GM12878 (cell line): ENCODE measurements around the gene PANX2. TPM values are rescaled to one million over a fixed set of nuclear protein-coding genes. Genes with fewer than 3 reads are reported as not detected.
A peak's percentile ranks its signal among the peaks of the same experiment; 100 is the strongest.

Experiments used
- ATAC-seq: fragments of 200-7000 bp; cut with Tn5 transposase; 3 replicates; pipeline ENCODE4 v1.9.1; 2020; ENCODE audit warnings: mild to moderate bottlenecking, moderate library complexity
- BruUV-seq: library from RNA; stranded (reverse); fragments of 400-500 nt; replicated peaks from 2 replicates; lab custom pipeline; 2021; lab: Mats Ljungman, UMichigan
- CTCF ChIA-PET: fragments of 300-600 bp; sonication (Branson Sonifier 250); formaldehyde crosslinking; extraction: SDS; loops from one replicate; lab custom pipeline; 2021; ENCODE audit warnings: inconsistent platforms; lab: Yijun Ruan, JAX
- POLR2A ChIA-PET: fragments of 350-600 bp; formaldehyde crosslinking; extraction: SDS; loops from one replicate; lab custom pipeline; 2021; ENCODE audit warnings: inconsistent platforms; lab: Charles Lee
- RAD21 ChIA-PET: fragments of 300-600 bp; sonication (Branson Sonifier 250); formaldehyde crosslinking; loops from one replicate; lab custom pipeline; 2023; ENCODE audit warnings: antibody characterized with exemption; ENCODE audit not compliant: unreplicated experiment; lab: Charles Lee
- SMC1A ChIA-PET: fragments of 300-600 bp; sonication (Branson Sonifier 250); formaldehyde crosslinking; loops from one replicate; lab custom pipeline; 2023; ENCODE audit not compliant: unreplicated experiment, uncharacterized antibody; lab: Charles Lee
- DNase-seq: peaks from one replicate; pipeline ENCODE4 v3.0.0-alpha.2; 2011; ENCODE audit warnings: low read depth, low spot score
- FAIRE-seq: peaks from 3 replicates; lab custom pipeline; 2011; peaks lifted over from hg19 to GRCh38; lab: Jason Lieb, UNC
- H2AFZ ChIP-seq: 2 replicates; pipeline ENCODE4 v1.6.0; 2011; ENCODE audit warnings: low read depth, low read length, control low read depth; ENCODE audit not compliant: control insufficient read depth
- H3K27ac ChIP-seq: 2 replicates; pipeline ENCODE4 v1.5.1; 2011; ENCODE audit warnings: control low read depth; ENCODE audit not compliant: control insufficient read depth, insufficient read depth
- H3K27me3 ChIP-seq, 2 experiments: replicated peaks in 1 of 2; 2 replicates each; pipeline versions ENCODE4 v1.6.0 to v1.6.1; 2011; ENCODE audit warnings: low read length in 1 of 2; ENCODE audit not compliant: control insufficient read depth in 2 of 2, insufficient read depth in 2 of 2
- H3K36me3 ChIP-seq, 2 experiments: 2 replicates each; pipeline ENCODE4 v1.5.1; 2011; ENCODE audit warnings: low read length in 1 of 2; ENCODE audit not compliant: control insufficient read depth in 2 of 2, insufficient read depth in 2 of 2
- H3K4me1 ChIP-seq: 2 replicates; pipeline ENCODE4 v1.6.1; 2011; ENCODE audit warnings: mild to moderate bottlenecking, low read length, moderate library complexity, mixed read lengths; ENCODE audit not compliant: control insufficient read depth, insufficient read depth
- H3K4me2 ChIP-seq: 2 replicates; pipeline ENCODE4 v1.6.0; 2011; ENCODE audit warnings: control low read depth; ENCODE audit not compliant: control insufficient read depth, insufficient read depth
- H3K4me3 ChIP-seq: fragments of 200-600 bp; sonication (generic); 2 replicates; pipeline ENCODE4 v1.5.1; 2016
- H3K79me2 ChIP-seq: 2 replicates; pipeline ENCODE4 v1.6.0; 2011; ENCODE audit warnings: low read length; ENCODE audit not compliant: control insufficient read depth, insufficient read depth
- H3K9ac ChIP-seq: 2 replicates; pipeline ENCODE4 v1.8.0; 2011; ENCODE audit warnings: low read length, control low read depth, mixed read lengths; ENCODE audit not compliant: control insufficient read depth, insufficient read depth
- H3K9me3 ChIP-seq: replicated peaks from 3 replicates; pipeline ENCODE4 v1.5.1; 2011; ENCODE audit warnings: mild to moderate bottlenecking, low read length; ENCODE audit not compliant: control insufficient read depth, insufficient read depth
- H4K20me1 ChIP-seq: 2 replicates; pipeline ENCODE4 v1.6.0; 2011; ENCODE audit not compliant: control insufficient read depth, insufficient read depth
- BCL3 ChIP-seq: IDR thresholded peaks from 2 replicates; pipeline ENCODE4 v1.6.1; 2011; ENCODE audit warnings: borderline replicate concordance, low read depth, mild to moderate bottlenecking, moderate library complexity, low read length; ENCODE audit not compliant: insufficient read depth, poor library complexity, severe bottlenecking
- CBX3 ChIP-seq: fragments of 200-600 bp; sonication (generic); IDR thresholded peaks from 2 replicates; pipeline ENCODE4 v1.6.1; 2016; ENCODE audit warnings: low read depth, borderline replicate concordance
- ELK1 ChIP-seq: IDR thresholded peaks from 2 replicates; pipeline ENCODE4 v1.6.1; 2012; ENCODE audit warnings: low read depth, low read length, improper control_type of control experiment
- GABPA ChIP-seq: IDR thresholded peaks from 2 replicates; pipeline ENCODE4 v1.6.1; 2014; ENCODE audit warnings: antibody characterized with exemption, low read depth, mild to moderate bottlenecking, inconsistent platforms
- MAX ChIP-seq: IDR thresholded peaks from 2 replicates; pipeline ENCODE4 v1.6.1; 2012; ENCODE audit warnings: low read depth, low read length, improper control_type of control experiment
- MEF2A ChIP-seq: IDR thresholded peaks from 2 replicates; pipeline ENCODE4 v1.6.1; 2011; ENCODE audit warnings: low read depth, mild to moderate bottlenecking, low read length, moderate library complexity; ENCODE audit not compliant: insufficient read depth
- POLR2A ChIP-seq: IDR thresholded peaks from 2 replicates; pipeline ENCODE4 v1.6.1; 2011; ENCODE audit warnings: low read depth, mild to moderate bottlenecking, low read length
- SKIL ChIP-seq: fragments of 450-650 bp; IDR thresholded peaks from 2 replicates; pipeline ENCODE4 v1.6.1; 2017; ENCODE audit warnings: mild to moderate bottlenecking, low read depth, inconsistent platforms; ENCODE audit not compliant: poor library complexity, severe bottlenecking
- SMARCA5 ChIP-seq: fragments of 450-650 bp; IDR thresholded peaks from 2 replicates; pipeline ENCODE4 v1.6.1; 2017; ENCODE audit warnings: mild to moderate bottlenecking
- STAT1 ChIP-seq: fragments of 450-650 bp; conservative IDR thresholded peaks from 2 replicates; pipeline ENCODE4 v1.6.1; 2014; ENCODE audit warnings: antibody characterized with exemption, mild to moderate bottlenecking
- TARDBP ChIP-seq: IDR thresholded peaks from 2 replicates; pipeline ENCODE4 v1.6.1; 2016; ENCODE audit warnings: borderline replicate concordance
- WGBS: methylation state at CpG from one replicate; pipeline ENCODE4 v1.1.6; 2016; ENCODE audit warnings: low lambda C conversion rate; ENCODE audit not compliant: insufficient replicate concordance, insufficient coverage; ENCODE audit errors: missing lambda C conversion rate; 5-methylcytosine and 5-hydroxymethylcytosine counted together
- in situ Hi-C: fragments of 300-500 bp; cut with MboI; formaldehyde crosslinking; loops from 9 replicates; pipeline ENCODE4 v1.14.3; 2018; ENCODE audit warnings: mixed read lengths
- intact Hi-C: fragments of 100-400 bp; cut with micrococcal nuclease; formaldehyde crosslinking; loops from one replicate; pipeline ENCODE4 v1.14.2; 2022; ENCODE audit not compliant: unreplicated experiment
- polyA plus RNA-seq, 11 experiments: library from polyadenylated mRNA; depleted of rRNA in 4 of 11; unstranded in 6 of 11; stranded (reverse) in 5 of 11; fragments of >200 nt; fragmentation: Nextera tagmentation in 4 of 11; fragmentation: Illumina TruSeq in 1 of 11; extraction: Ambion mirVana in 4 of 11; extraction: Trizol in 1 of 11; gene quantifications; 1 replicate in 1 of 11; 2 replicates in 10 of 11; pipeline versions ENCODE4 v1.2.1 to v1.2.3, GENCODE V29; 2011 to 2016; ENCODE audit warnings: inconsistent platforms in 2 of 11, missing spikeins in 2 of 11, low read depth in 1 of 11
- total RNA-seq, 4 experiments: library from RNA; depleted of rRNA in 3 of 4; stranded (reverse); fragments of >200 nt in 3 of 4; fragmentation: Illumina TruSeq in 1 of 4; extraction: Trizol in 1 of 4; gene quantifications; 2 replicates each; pipeline versions ENCODE4 v1.2.1 to v1.2.3, GENCODE V29; 2013 to 2021

The PANX2 gene
- total and polyA plus RNA-seq, 10 of the 15 experiments (the other 5 are each of a cell fraction or from before 2014, with no cell fraction given), result 0.04 to 0.44 (median 0.17) TPM; not detected in 5

GRCh38 chr22:50215297-50216054 is 44.9 kb downstream of the PANX2 start:
- Histone ChIP-seq H3K27ac (no peak overlapping the region), H3K79me2 (no peaks in the 10 kb centered on the region; the same call in 1 of the 2 replicates), H3K36me3 (peaks cover 31 to 48% of the 10 kb centered on the region in 2 experiments; a peak in 3 of 4 replicates), H2AFZ (no peak overlapping the region), H3K4me1 (no peaks in the 10 kb centered on the region), H3K9ac (no peak overlapping the region), H3K4me3 (no peak overlapping the region), H3K9me3 (no peaks in the 10 kb centered on the region), H3K4me2 (no peak overlapping the region), H4K20me1 (no peaks in the 10 kb centered on the region), H3K27me3 (no peaks in the 10 kb centered on the region)
- FAIRE-seq, result no peak
- ChIA-PET POLR2A (no interaction called here), SMC1A (no interaction called here), CTCF (interaction anchor here (1.1 kb wide), 1 partner anchor 67 kb away, joined by 3 read pairs; no protein-coding TSS in a partner anchor), RAD21 (no interaction called here)
- no peak for DNase-seq
- no TSS peak for BruUV-seq
- in situ Hi-C loops, result no loop called here
- no peak for TF ChIP-seq MAX
- TF ChIP-seq POLR2A, result peak; percentile 58
- ATAC-seq, result no peak
- intact Hi-C loops, result no loop called here
- 96% methylated on average over 14 of the region's 17 CpGs for WGBS

GRCh38 chr22:50216055-50216683 is 45.6 kb downstream of the PANX2 start:
- WGBS, result 91% methylated on average over 15 of the region's 15 CpGs
- Histone ChIP-seq H3K9ac (no peak overlapping the region), H3K4me2 (no peak overlapping the region), H3K4me3 (no peak overlapping the region), H2AFZ (no peak overlapping the region), H3K27ac (no peak overlapping the region), H3K27me3 (no peaks in the 10 kb centered on the region), H3K79me2 (no peaks in the 10 kb centered on the region; the same call in 1 of the 2 replicates), H4K20me1 (no peaks in the 10 kb centered on the region), H3K9me3 (no peaks in the 10 kb centered on the region), H3K36me3 (peaks cover 26 to 52% of the 10 kb centered on the region in 2 experiments; a peak in 3 of 4 replicates), H3K4me1 (no peaks in the 10 kb centered on the region)
- intact Hi-C loops (no loop called here), in situ Hi-C loops (no loop called here)
- SMC1A ChIA-PET, result no interaction called here
- POLR2A ChIA-PET, result no interaction called here
- ATAC-seq, result no peak
- BruUV-seq, result no TSS peak
- no peak for FAIRE-seq
- CTCF ChIA-PET, result interaction anchor here (1.1 kb wide), 1 partner anchor 68 kb away, joined by 3 read pairs; no protein-coding TSS in a partner anchor
- no peak for DNase-seq
- RAD21 ChIA-PET, result no interaction called here
- TF ChIP-seq BCL3 (no peak), SKIL (no peak), ELK1 (no peak), TARDBP (no peak), MEF2A (no peak), SMARCA5 (no peak), CBX3 (no peak), STAT1 (no peak), GABPA (no peak)
